ENCODE data around the gene PRX. TPM values are rescaled to one million over a fixed set of nuclear protein-coding genes. Genes with fewer than 3 reads are reported as not detected.

PRX gene
- total and polyA plus RNA-seq, 9 of the 15 experiments (the other 6 are each of a cell fraction or from before 2014, with no cell fraction given) = 0.65 to 3.5 (median 1.7) TPM; not detected in 2

DNA sequence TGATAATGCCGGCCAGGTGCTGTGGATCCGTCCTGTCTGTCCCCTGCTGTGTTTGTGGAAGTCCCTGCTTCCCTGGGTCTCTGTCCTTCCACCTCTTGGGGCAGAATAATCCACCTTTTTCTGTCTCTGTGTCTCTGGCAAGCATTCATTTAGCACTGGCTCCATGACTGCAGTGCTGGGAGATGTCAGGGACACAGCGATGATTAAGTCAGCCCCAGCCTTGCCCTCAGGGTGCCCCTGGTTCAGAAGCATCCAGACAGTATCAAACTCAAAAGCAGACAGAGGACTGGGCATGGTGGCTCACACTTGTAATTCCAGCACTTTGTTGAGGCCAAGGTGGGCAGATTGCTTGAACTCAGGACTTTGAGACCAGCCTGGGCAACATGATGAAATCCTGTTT lies 24.7 kb downstream of the PRX start:
- Histone ChIP-seq H3K36me3 (ENCODE audit: control insufficient read depth, insufficient read depth, low read length) (no peaks in the 10 kb centered on the region), H3K27ac (ENCODE audit: extremely low read depth, low read depth, low read length) (no peak overlapping the region), H3K79me2 (ENCODE audit: control insufficient read depth, insufficient read depth, low read length) (no peaks in the 10 kb centered on the region), H3K9me3 (replicated peaks; ENCODE audit: control insufficient read depth, insufficient read depth, low read depth, low read length) (no peaks in the 10 kb centered on the region), H3K9me1 (ENCODE audit: control insufficient read depth, insufficient read depth, low read length) (no peaks in the 10 kb centered on the region), H3K4me3 (no peak overlapping the region), H3K4me1 (replicated peaks in 1 of 2; ENCODE audit: control insufficient read depth in 2 of 2, insufficient read depth in 2 of 2, low read length in 2 of 2) (peaks cover 6 to 21% of the 10 kb centered on the region in 2 experiments; a peak in 3 of 5 replicates), H3K4me2 (ENCODE audit: insufficient read depth, low read length) (no peak overlapping the region), H3K9ac (ENCODE audit: insufficient read depth in 1 of 2, low read depth in 2 of 2, low read length in 2 of 2) (no peak overlapping the region), H3K27me3 (ENCODE audit: control insufficient read depth in 2 of 2, insufficient read depth in 2 of 2, low read length in 2 of 2) (peaks cover 0 to 14% of the 10 kb centered on the region in 2 experiments; a peak in 3 of 5 replicates), H4K20me1 (replicated peaks; ENCODE audit: control insufficient read depth, insufficient read depth, low read length) (no peaks in the 10 kb centered on the region), H2AFZ (ENCODE audit: low read depth, low read length) (no peak overlapping the region)
- ChIA-PET CTCF (ENCODE audit: low intra/inter-chr PET ratio) (no interaction called here), POLR2A (interaction anchor here (1.2 kb wide), 1 partner anchor 9 kb away, joined by 9 read pairs; no protein-coding TSS in a partner anchor)
- WGBS (ENCODE audit: insufficient coverage, low coverage, missing lambda C conversion rate) = 11% methylated on average over 3 of the region's 3 CpGs
- ATAC-seq = no peak
- in situ Hi-C loops (cut with MboI) = no loop called here
- FAIRE-seq = no peak
- no TSS peak for BruUV-seq (replicated peaks)
- no peak for TF ChIP-seq SAFB2 (IDR thresholded peaks at IDR 0.05; ENCODE audit: borderline replicate concordance, low read depth, low read length, severe bottlenecking)
- TF ChIP-seq, protein P1, sequence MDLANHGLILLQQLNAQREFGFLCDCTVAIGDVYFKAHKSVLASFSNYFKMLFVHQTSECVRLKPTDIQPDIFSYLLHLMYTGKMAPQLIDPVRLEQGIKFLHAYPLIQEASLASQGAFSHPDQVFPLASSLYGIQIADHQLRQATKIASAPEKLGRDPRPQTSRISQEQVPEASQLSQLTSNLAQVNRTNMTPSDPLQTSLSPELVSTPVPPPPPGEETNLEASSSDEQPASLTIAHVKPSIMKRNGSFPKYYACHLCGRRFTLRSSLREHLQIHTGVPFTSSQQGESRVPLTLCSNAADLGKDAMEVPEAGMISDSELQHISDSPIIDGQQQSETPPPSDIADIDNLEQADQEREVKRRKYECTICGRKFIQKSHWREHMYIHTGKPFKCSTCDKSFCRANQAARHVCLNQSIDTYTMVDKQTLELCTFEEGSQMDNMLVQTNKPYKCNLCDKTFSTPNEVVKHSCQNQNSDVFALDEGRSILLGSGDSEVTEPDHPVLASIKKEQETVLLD (IDR thresholded peaks at IDR 0.05) = no peak
- no peak for TF ChIP-seq ZNF324 (CRISPR knock-in tag; IDR thresholded peaks at IDR 0.05)
- no peak for TF ChIP-seq RBM34 (IDR thresholded peaks at IDR 0.05; ENCODE audit: borderline replicate concordance, insufficient read depth, low read length)
- TF ChIP-seq, protein P2, sequence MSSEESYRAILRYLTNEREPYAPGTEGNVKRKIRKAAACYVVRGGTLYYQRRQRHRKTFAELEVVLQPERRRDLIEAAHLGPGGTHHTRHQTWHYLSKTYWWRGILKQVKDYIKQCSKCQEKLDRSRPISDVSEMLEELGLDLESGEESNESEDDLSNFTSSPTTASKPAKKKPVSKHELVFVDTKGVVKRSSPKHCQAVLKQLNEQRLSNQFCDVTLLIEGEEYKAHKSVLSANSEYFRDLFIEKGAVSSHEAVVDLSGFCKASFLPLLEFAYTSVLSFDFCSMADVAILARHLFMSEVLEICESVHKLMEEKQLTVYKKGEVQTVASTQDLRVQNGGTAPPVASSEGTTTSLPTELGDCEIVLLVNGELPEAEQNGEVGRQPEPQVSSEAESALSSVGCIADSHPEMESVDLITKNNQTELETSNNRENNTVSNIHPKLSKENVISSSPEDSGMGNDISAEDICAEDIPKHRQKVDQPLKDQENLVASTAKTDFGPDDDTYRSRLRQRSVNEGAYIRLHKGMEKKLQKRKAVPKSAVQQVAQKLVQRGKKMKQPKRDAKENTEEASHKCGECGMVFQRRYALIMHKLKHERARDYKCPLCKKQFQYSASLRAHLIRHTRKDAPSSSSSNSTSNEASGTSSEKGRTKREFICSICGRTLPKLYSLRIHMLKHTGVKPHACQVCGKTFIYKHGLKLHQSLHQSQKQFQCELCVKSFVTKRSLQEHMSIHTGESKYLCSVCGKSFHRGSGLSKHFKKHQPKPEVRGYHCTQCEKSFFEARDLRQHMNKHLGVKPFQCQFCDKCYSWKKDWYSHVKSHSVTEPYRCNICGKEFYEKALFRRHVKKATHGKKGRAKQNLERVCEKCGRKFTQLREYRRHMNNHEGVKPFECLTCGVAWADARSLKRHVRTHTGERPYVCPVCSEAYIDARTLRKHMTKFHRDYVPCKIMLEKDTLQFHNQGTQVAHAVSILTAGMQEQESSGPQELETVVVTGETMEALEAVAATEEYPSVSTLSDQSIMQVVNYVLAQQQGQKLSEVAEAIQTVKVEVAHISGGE (CRISPR knock-in tag; IDR thresholded peaks at IDR 0.05) = no peak
- TF ChIP-seq MYNN (IDR thresholded peaks at IDR 0.05) = no peak
- no peak for TF ChIP-seq MYNN (CRISPR knock-in tag; IDR thresholded peaks at IDR 0.05)
- no peak for TF ChIP-seq PRMT5 (CRISPR knock-in tag; IDR thresholded peaks at IDR 0.05)
- TF ChIP-seq SIRT6 (IDR thresholded peaks at IDR 0.05; ENCODE audit: low read depth, low read length) = no peak
- no peak for TF ChIP-seq CHD4 (IDR thresholded peaks at IDR 0.05; ENCODE audit: insufficient read depth, insufficient replicate concordance, low read depth, low read length, poor library complexity, severe bottlenecking)
- TF ChIP-seq ZNF263 (CRISPR knock-in tag; IDR thresholded peaks at IDR 0.05; ENCODE audit: borderline replicate concordance) = no peak
- no peak for DNase-seq (ENCODE audit: extremely low read depth in 1 of 4, low spot score in 3 of 4)
- intact Hi-C loops (cut with micrococcal nuclease) = no loop called here
